GM12892 (cell line): ENCODE results near the gene SNX10.

Source experiments
- DNase-seq: peaks from one replicate; pipeline ENCODE4 v3.0.0; 2011; ENCODE audit not compliant: insufficient read length
- FAIRE-seq: peaks from 2 replicates; lab custom pipeline; 2011; peaks lifted over from hg19 to GRCh38; lab: Jason Lieb, UNC
- POLR2A ChIP-seq: IDR thresholded peaks from 2 replicates; pipeline ENCODE4 v1.6.1; 2011; ENCODE audit warnings: low read depth, low read length, control low read depth
- POLR2AphosphoS5 ChIP-seq: IDR thresholded peaks from 2 replicates; pipeline ENCODE4 v1.6.1; 2011; ENCODE audit warnings: low read depth, low read length, control low read depth
- TAF1 ChIP-seq: IDR thresholded peaks from 2 replicates; pipeline ENCODE4 v1.6.1; 2011; ENCODE audit warnings: low read depth, mild to moderate bottlenecking, control low read depth, low read length, borderline replicate concordance

SNX10 gene

DNA sequence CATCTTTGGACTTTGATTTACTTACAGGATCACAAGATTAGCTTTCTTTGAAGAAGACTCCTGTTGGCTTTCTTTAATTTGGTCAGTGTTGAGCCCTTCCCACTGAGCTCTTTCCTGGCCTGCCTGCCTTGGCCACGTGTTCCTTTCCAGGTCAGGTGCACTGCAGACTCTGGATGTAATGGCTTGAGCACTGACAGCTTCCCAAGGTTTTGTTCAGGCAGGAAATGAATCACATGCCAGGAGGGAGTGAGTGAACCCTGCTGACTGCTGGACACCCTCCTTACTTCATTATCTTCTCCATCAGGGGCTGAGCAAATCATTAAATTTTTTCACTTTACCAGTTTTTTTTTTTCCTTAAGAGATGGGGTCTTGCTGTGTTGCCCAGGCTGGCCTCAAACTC is 29.8 kb downstream of the SNX10 start:
- FAIRE-seq (peak; percentile 24), DNase-seq (no peak)
- TF ChIP-seq POLR2A (no peak), POLR2AphosphoS5 (no peak), TAF1 (no peak)

DNA sequence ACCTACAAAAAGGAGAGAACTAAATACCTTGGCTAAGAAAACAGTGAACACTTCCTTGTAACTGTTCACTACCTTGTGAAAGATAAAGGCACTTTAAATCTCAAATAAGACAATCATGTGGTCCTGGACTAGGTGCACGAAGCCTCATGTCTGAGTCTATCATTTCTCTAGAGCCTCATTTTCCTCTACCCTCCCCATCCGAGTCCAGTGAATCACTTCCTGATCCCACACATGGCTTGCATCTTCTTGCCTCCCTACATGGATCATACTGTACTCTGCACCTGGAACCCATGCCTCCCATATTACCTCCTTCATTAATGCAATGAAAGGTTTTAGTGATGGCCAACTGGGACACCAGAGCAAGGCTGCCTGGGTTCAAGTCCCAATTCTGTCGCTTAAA is 34.5 kb downstream of the SNX10 start:
- no peak for TF ChIP-seq POLR2A
- TF ChIP-seq POLR2AphosphoS5, result no peak
- no peak for TF ChIP-seq TAF1
- FAIRE-seq (no peak), DNase-seq (no peak)

GRCh38 chr7:26328498-26329390 is 37.1 kb downstream of the SNX10 start:
- TF ChIP-seq TAF1 (no peak), POLR2AphosphoS5 (no peak), POLR2A (no peak)
- no peak for DNase-seq
- FAIRE-seq, result no peak

DNA sequence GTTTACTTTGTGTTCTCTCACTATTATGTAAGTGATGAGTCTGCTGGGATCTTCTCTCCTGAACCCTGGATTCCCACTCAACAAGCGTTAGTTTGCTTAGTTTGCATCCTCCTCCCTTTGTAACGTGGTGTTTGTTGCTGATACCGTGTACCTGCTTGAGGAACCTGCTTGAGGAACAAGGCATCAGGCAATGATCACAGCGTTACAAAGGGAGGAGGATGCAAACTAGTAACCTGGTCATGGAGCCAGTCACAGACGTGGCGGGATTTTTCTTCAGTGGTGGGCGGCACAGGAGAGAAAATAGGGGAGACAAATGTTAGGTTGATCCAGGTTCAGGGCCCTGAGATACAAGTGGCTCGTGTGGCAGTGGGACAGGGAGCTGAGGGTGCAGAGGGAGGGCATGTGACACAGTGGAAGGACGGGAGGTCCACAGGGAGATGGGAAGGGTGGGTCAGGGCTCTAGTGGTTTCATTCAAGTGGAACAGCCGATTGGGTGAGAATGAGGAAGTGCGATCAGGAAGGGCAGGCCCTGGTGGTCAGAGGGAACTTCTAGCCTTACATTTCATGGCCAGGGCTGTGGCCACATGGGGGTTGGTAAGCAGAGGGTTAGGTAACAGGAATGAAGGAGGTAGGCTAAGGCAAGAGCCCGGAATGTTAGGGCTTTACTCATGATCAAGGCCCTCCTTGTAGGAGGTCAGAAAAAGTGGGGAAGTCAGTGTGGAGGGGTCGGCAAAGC is 38.0 kb downstream of the SNX10 start:
- TF ChIP-seq TAF1 (no peak), POLR2AphosphoS5 (no peak), POLR2A (no peak)
- DNase-seq (no peak), FAIRE-seq (peak; percentile 87)

DNA sequence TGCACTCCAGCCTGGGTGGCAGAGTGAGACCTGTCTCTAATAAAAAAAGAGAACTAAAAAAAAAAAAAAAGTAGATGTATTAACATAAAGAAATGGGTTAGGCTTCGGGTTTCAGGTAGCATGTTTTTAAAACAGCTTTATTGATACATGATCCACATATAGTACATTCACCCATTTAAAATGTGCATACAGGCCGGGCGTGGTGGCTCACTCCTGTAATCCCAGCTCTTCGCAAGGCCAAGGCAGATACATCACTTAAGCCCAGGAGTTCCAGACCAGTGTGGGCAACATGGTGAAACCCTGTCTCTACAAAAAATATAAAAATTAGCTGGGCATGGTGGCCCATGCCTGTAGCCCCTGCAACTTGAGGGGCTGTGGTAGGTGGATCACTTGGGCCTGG is 39.5 kb downstream of the SNX10 start:
- no peak for TF ChIP-seq POLR2AphosphoS5
- no peak for TF ChIP-seq POLR2A
- TF ChIP-seq TAF1, result no peak
- FAIRE-seq (no peak), DNase-seq (no peak)

DNA sequence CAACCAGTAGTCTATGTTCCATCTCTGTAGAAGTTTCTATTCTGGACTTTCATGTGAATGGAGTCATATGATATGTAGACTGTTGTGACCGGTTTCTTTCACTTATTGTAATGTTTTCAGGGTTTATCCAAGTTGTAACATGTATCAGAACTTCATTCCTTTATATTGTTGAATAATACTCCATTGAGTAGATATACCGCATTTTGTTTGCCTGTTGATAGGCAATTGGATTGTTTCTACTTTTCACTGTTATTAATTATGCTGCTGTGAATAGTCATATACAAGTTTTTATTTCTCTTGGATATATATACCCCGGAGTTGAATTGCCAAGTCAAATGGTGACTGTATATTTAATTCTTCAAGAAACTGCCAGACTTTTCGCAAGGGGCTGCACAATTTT is 40.1 kb downstream of the SNX10 start:
- DNase-seq (no peak), FAIRE-seq (no peak)
- TF ChIP-seq POLR2A, result no peak
- no peak for TF ChIP-seq TAF1
- TF ChIP-seq POLR2AphosphoS5, result no peak

DNA sequence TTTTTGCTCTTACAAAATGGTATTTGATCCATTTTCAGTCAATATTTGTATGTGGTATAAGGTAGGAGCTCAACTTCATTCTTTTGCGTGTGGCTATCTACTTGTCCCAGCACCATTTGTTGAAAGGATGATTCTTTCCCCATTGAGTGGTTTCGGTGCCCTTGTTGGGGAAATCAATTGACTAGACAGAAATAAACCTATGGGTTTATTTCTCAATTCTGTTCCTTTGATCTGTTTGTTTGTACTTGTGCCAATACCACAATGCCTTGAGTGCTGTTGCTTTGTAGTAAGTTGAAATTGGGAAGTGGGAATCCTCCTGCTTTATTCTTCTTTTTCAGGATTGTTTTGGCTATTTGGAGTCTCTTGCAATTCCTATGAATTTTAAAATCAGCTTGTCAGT is 41.0 kb downstream of the SNX10 start:
- no peak for DNase-seq
- TF ChIP-seq TAF1 (no peak), POLR2AphosphoS5 (no peak), POLR2A (no peak)
- no peak for FAIRE-seq

GRCh38 chr7:26334166-26334859 is 42.7 kb downstream of the SNX10 start:
- DNase-seq (no peak), FAIRE-seq (no peak)
- TF ChIP-seq TAF1 (no peak), POLR2A (no peak), POLR2AphosphoS5 (no peak)

DNA sequence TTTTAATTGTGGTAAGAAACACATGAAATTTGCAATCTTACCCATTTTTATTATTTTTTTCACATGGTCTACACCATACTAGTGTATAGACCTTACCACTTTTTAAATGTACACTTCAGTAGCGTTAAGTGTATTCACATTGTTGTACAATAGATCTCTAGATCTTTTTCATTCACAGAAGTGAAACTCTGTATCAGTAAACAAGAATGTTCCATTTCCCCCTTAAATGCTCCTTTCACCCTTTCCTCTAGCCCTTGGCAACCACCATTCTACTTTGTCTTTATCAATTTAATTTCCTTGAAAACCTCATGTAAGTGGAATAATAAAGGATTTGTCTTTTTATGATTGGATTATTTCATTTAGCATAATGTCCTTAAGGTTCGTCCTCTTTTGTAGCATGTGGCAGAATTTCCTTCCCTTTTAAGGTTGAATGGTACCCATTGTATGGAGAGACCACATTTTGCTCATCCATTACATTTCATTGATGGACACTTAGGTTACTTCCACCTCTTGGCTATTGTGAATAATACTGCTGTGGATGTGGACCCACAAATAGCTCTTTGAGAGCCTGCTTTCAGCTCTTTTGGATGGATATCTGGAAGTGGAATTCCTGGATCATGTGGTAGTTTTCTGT is 45.7 kb downstream of the SNX10 start:
- FAIRE-seq (peak; percentile 14), DNase-seq (no peak)
- TF ChIP-seq POLR2A (no peak), POLR2AphosphoS5 (no peak), TAF1 (no peak)

GRCh38 chr7:26340476-26341018 is 48.9 kb downstream of the SNX10 start:
- TF ChIP-seq POLR2AphosphoS5, result no peak
- TF ChIP-seq TAF1, result no peak
- no peak for TF ChIP-seq POLR2A
- DNase-seq (no peak), FAIRE-seq (no peak)

- DNase-seq (no peak), FAIRE-seq (no peak)
- TF ChIP-seq TAF1, result no peak
- no peak for TF ChIP-seq POLR2AphosphoS5
- TF ChIP-seq POLR2A, result no peak
Measured at GRCh38 chr7:26343320-26343832, 51.7 kb downstream of the SNX10 start.
